Measurements from ENCODE around the gene MX2. TPM values are rescaled to one million over a fixed set of nuclear protein-coding genes. Genes with fewer than 3 reads are reported as not detected.
"Not testable (repeated sequence)": the region's sequence is repeated elsewhere in the genome, so short reads cannot be mapped to it uniquely, and the experiment has no call there.

Gene MX2
- total and polyA plus RNA-seq, 2 of the 4 experiments (the other 2 are of a cell fraction) = 0.53 to 0.54 TPM

GRCh38 chr21:41359754-41360071 is 2.1 kb upstream of the MX2 start:
- no CpG with 5 or more reads among the region's 4 CpGs for WGBS, 2 experiments (ENCODE audit: extremely low coverage in 2 of 2, insufficient read length in 1 of 2)
- H2BK5ac ChIP-seq (ENCODE audit: low read depth, low read length, poor library complexity, severe bottlenecking); H3K4ac ChIP-seq (ENCODE audit: low read depth, low read length); H3K14ac ChIP-seq (replicated peaks; ENCODE audit: low read depth, low read length); H3K56ac ChIP-seq (ENCODE audit: extremely low read depth, insufficient read depth, low read length); H3K36me3 ChIP-seq (ENCODE audit: control insufficient read depth, insufficient read depth, low read length); H3K4me1 ChIP-seq (ENCODE audit: control insufficient read depth, insufficient read depth, low read length); CTCF ChIA-PET; H2AFZ ChIP-seq (replicated peaks; ENCODE audit: low read length, poor library complexity); H3K9me3 ChIP-seq (ENCODE audit: control insufficient read depth, insufficient read depth, low read length); H3K4me2 ChIP-seq (ENCODE audit: low read depth, low read length); BruUV-seq (replicated peaks); H4K20me1 ChIP-seq (ENCODE audit: insufficient read depth, low read length); H3K79me1 ChIP-seq (ENCODE audit: low read depth in 1 of 2, low read length in 2 of 2); H3K23ac ChIP-seq (ENCODE audit: low read depth, low read length); H3K4me3 ChIP-seq (ENCODE audit: insufficient read depth, low read depth, low read length); H3K27me3 ChIP-seq (ENCODE audit: control insufficient read depth, insufficient read depth, low read length); H2AK9ac ChIP-seq (replicated peaks; ENCODE audit: low read depth, low read length, poor library complexity); H3K9ac ChIP-seq (ENCODE audit: low read depth, low read length); H4K91ac ChIP-seq (ENCODE audit: insufficient read depth, low read depth, low read length); H2BK20ac ChIP-seq (ENCODE audit: low read depth, low read length); ATAC-seq (ENCODE audit: low read depth); H3K27ac ChIP-seq (ENCODE audit: insufficient read depth, low read length); H3K18ac ChIP-seq (ENCODE audit: low read depth, low read length); H2AK5ac ChIP-seq (ENCODE audit: low read depth, low read length); in situ Hi-C loops (cut with MboI; ENCODE audit: low sequenced_read_pairs); H4K5ac ChIP-seq (ENCODE audit: low read depth, low read length); H3K9me1 ChIP-seq (ENCODE audit: insufficient read depth, low read length); H4K8ac ChIP-seq (ENCODE audit: low read depth in 2 of 2, low read length in 2 of 2); H2BK120ac ChIP-seq (ENCODE audit: low read depth, low read length); DNase-seq; dilution Hi-C loops (cut with HindIII; ENCODE audit: low sequenced_read_pairs, unreplicated experiment); POLR2A ChIA-PET (ENCODE audit: unreplicated experiment); H2BK15ac ChIP-seq (ENCODE audit: low read depth, low read length): not testable (repeated sequence)
- intact Hi-C loops (cut with micrococcal nuclease) = loop anchor here (5.0 kb wide), 1 partner anchor 63 kb away; no protein-coding TSS in a partner anchor
